ENCODE data around the gene LDAH. TPM values are rescaled to one million over a fixed set of nuclear protein-coding genes. Genes with fewer than 3 reads are reported as not detected.

The LDAH gene
- total RNA-seq, 2 experiments from 2014 or later, result 28.7 to 37.0 TPM

DNA sequence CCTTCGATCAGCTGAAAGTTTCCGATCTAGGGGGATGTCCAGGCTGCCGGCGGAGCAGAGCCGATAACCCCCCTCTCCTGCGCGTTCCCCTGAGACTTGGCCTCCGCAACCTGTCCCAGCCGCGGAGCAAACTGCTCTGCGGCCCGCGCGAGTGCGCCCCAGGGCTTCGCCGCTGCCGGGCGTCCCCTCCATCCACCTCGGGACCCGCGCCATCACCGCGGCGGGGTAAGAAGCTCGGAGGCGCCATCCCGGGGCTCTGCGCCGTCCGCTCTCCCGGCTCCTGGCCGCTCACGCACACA, 156.9 kb downstream of the LDAH start:
- Mint-ChIP-seq H3K27ac (no peak overlapping the region), H3K36me3 (ENCODE audit: low read depth) (no peaks in the 10 kb centered on the region), H3K27me3 (peaks cover 83% of the 10 kb centered on the region), H3K4me3 (peak overlapping the region; percentile 47), H3K4me1 (peaks cover 9% of the 10 kb centered on the region), H3K9me3 (no peaks in the 10 kb centered on the region)
- DNase-seq, result no peak
- ChIA-PET POLR2A (interaction anchor here (1.6 kb wide), 1 partner anchor 15 kb away, joined by 5 read pairs; the partner anchor contains the start of gene HS1BP3), CTCF (interaction anchor here (1.2 to 1.8 kb wide), 3 partner anchors 10 to 297 kb away, joined by 3 to 7 read pairs (median 3); no protein-coding TSS in a partner anchor)

DNA sequence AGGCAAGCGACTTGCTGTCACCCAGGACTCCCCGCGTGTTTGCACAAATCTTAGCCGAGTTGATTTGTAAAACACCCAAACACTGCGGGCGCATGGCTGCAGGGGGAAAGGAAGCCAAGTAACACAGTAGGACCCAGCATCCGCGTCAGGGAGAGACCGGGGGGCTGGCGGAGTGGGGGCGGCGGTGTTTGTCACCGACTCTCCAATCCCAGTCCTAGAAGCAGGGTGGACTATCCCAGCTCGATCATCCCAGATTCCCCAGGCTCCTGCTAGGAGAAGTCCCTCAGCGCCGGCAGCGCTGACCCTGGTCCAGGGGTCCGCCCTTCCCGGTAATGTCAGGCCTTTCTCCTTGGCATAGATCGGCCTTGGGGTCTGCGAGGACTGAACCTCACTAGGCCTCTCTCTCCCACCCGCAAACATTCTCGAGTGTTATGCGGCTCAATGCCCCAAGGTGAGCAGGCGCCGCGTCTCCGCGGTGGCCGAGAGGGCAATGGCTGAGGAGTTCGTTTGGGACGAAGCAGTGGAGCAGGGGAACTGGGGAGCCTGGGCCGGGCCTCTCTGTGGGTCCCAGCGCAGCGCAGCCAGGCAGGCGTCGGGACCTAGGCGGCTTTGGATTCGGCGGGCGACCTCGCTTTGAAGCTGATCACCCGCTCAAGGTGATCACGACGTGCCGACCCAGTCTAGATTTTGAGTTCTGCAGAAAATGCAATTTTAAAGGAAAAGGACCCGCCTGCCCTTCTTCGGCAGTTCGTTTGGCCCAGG, 157.5 kb downstream of the LDAH start:
- Mint-ChIP-seq H3K9me3 (no peaks in the 10 kb centered on the region), H3K27ac (no peak overlapping the region), H3K4me3 (no peak overlapping the region), H3K4me1 (peaks cover 9% of the 10 kb centered on the region), H3K27me3 (peaks cover 88% of the 10 kb centered on the region), H3K36me3 (ENCODE audit: low read depth) (no peaks in the 10 kb centered on the region)
- DNase-seq, result no peak
- POLR2A ChIA-PET, result interaction anchor here (1.6 kb wide), 1 partner anchor 14 kb away, joined by 5 read pairs; the partner anchor contains the start of gene HS1BP3
- CTCF ChIA-PET, result interaction anchor here (1.2 to 2.2 kb wide), 4 partner anchors 9 to 298 kb away, joined by 3 to 9 read pairs (median 5); partner anchors contain the start of gene HS1BP3

DNA sequence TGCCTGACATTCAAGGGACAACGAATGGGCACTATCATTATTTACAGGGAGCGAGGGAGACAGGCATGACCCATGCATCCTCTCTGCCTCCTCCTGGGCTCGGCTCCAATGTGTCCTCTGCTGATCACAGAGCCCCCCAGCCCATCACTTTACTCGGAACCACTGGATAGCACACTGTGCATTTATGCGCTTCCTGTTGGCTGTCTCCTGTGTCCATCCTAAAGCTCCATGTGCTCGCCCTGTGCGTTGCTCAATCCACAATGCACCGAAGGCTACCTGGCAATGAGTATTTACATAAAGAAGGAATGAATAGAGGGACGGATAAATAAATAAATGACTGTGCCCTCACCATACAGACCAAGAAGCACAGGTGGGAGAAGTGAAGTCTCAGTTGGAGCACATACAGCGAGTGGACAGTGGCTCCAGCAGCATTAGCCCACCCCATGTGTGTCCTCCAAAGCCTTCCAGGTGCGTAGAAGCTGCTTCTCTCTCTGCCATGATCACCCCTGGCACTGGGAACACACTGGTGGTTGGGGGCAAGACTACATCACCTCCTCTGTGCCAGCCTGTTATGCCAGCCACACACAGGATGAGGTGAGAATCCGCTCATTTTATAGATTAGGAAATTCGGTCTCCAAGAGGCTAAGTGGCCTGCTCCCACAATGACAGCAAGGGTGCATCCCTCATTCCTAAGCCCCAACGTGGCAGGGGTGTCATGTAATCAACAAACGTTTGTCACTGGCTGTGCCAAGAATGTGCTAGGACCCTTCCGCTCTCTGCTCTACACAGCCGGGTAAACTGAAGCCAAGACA, 158.3 kb downstream of the LDAH start:
- no peaks in the 10 kb centered on the region for H3K9me3 Mint-ChIP-seq
- CTCF ChIA-PET, result interaction anchor here (1.2 to 2.2 kb wide), 2 partner anchors 14 to 299 kb away, joined by 3 to 9 read pairs; partner anchors contain the start of gene HS1BP3
- DNase-seq, result no peak
- H3K36me3 Mint-ChIP-seq (ENCODE audit: low read depth), result no peaks in the 10 kb centered on the region
- H3K27ac Mint-ChIP-seq, result no peak overlapping the region
- H3K4me3 Mint-ChIP-seq, result no peak overlapping the region
- POLR2A ChIA-PET, result no interaction called here
- H3K27me3 Mint-ChIP-seq, result peaks cover 86% of the 10 kb centered on the region
- peaks cover 9% of the 10 kb centered on the region for H3K4me1 Mint-ChIP-seq

DNA sequence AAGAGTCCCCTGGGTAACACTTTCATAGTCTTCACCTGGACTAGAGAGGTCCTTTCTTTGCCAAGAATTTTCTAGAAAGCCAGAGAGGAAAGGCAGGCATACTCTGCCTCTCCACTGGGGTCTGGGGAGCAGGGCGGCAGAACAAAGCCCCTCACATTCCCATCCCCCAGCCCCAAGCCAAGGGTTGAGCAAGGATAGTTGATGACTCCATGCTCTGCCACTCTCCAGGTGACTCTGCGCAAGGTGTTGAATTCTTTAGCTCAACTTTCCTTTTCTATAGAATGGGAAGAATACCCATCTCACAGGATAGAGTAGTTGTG, 158.9 kb downstream of the LDAH start:
- CTCF ChIA-PET, result interaction anchor here (2.2 kb wide), 1 partner anchor 13 kb away, joined by 9 read pairs; the partner anchor contains the start of gene HS1BP3
- POLR2A ChIA-PET, result no interaction called here
- no peak for DNase-seq
- H3K9me3 Mint-ChIP-seq, result no peaks in the 10 kb centered on the region
- H3K36me3 Mint-ChIP-seq (ENCODE audit: low read depth), result no peaks in the 10 kb centered on the region
- peaks cover 8% of the 10 kb centered on the region for H3K4me1 Mint-ChIP-seq
- no peak overlapping the region for H3K4me3 Mint-ChIP-seq
- H3K27ac Mint-ChIP-seq, result no peak overlapping the region
- peaks cover 84% of the 10 kb centered on the region for H3K27me3 Mint-ChIP-seq

DNA sequence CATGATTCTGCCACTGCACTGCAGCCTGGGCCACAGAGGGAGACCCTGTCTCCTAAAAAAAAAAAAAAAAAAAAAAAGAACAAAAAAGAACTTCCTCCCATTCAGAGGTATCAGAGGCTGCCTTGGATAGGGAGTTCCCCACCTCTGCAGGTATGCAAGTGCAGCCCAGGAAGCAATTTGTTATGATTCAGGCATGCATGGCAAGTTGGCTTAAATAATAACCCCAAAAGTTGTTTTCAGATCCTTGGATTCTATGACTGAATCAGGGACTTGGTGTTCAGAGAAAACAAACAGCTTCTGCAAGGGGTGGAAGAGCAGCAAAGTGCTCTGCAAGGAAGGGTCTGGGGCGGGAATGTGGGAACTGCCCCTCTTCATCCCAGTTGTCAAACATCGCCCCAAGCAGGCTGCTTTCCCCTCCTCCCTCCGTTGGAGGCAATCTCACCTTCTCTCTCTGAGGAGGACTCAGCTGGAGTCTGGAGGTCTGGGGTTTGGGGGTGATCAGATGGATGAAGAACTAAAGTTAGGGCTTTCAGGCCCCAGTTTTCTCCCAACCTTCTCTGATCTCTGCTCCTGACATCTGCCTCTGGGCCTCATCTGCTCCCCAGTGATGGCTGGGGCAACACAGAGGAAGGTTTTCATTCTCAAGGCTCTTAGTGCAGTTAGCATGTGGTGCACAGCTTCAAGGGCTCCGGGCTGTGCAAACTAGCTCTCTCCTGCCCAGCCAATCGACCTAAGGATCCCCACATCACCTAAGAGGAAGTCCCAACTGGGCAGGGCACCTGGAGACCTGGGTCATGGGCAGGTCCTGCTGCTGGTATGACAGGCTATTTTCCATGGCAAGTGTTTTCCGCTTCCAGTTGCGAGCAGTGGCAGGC, 159.5 kb downstream of the LDAH start:
- CTCF ChIA-PET, result interaction anchor here (0.6 to 2.2 kb wide), 2 partner anchors 13 to 65 kb away, joined by 3 to 9 read pairs; partner anchors contain the start of gene HS1BP3
- H3K4me3 Mint-ChIP-seq, result no peak overlapping the region
- DNase-seq, result no peak
- no peak overlapping the region for H3K27ac Mint-ChIP-seq
- peaks cover 8% of the 10 kb centered on the region for H3K4me1 Mint-ChIP-seq
- peaks cover 78% of the 10 kb centered on the region for H3K27me3 Mint-ChIP-seq
- no peaks in the 10 kb centered on the region for H3K9me3 Mint-ChIP-seq
- POLR2A ChIA-PET, result no interaction called here
- H3K36me3 Mint-ChIP-seq (ENCODE audit: low read depth), result no peaks in the 10 kb centered on the region

DNA sequence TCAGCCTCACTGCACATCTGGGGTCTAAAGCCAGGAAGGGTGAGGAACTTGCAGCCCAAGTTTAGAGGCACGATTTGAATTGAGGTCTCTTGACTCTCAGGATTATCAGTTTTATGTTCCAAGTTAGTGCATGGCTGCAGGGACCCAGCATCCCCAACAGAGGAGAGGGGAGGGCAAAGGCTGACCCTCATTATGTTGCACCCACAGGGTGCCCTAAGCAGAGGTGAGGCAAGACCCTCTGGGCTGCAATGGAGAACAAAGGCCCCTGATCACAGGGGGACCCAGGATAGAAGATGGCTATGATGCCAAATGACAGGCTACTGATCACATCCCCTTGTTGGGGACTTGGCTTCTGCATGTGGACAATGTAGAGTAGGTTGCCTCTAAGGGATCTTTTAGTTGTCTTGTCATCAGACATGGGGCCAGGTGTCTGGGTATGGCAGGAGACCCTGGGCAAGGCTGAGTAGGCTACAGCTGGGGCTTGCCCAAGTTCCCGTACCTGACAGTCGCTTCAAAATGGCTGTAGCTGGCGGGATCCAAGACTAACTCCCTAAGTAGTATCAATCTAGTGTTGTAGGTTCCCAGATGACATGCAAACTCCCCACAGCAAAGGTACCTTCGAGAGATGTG, 160.5 kb downstream of the LDAH start:
- Mint-ChIP-seq H3K27me3 (peaks cover 73% of the 10 kb centered on the region), H3K4me1 (peaks cover 8% of the 10 kb centered on the region), H3K27ac (no peak overlapping the region), H3K36me3 (ENCODE audit: low read depth) (no peaks in the 10 kb centered on the region), H3K9me3 (no peaks in the 10 kb centered on the region), H3K4me3 (no peak overlapping the region)
- ChIA-PET CTCF (interaction anchor here (0.7 to 2.5 kb wide), 6 partner anchors 14 to 452 kb away, joined by 3 to 26 read pairs (median 6); no protein-coding TSS in a partner anchor), POLR2A (interaction anchor here (0.6 kb wide), 1 partner anchor 315 kb away, joined by 3 read pairs; no protein-coding TSS in a partner anchor)
- no peak for DNase-seq

DNA sequence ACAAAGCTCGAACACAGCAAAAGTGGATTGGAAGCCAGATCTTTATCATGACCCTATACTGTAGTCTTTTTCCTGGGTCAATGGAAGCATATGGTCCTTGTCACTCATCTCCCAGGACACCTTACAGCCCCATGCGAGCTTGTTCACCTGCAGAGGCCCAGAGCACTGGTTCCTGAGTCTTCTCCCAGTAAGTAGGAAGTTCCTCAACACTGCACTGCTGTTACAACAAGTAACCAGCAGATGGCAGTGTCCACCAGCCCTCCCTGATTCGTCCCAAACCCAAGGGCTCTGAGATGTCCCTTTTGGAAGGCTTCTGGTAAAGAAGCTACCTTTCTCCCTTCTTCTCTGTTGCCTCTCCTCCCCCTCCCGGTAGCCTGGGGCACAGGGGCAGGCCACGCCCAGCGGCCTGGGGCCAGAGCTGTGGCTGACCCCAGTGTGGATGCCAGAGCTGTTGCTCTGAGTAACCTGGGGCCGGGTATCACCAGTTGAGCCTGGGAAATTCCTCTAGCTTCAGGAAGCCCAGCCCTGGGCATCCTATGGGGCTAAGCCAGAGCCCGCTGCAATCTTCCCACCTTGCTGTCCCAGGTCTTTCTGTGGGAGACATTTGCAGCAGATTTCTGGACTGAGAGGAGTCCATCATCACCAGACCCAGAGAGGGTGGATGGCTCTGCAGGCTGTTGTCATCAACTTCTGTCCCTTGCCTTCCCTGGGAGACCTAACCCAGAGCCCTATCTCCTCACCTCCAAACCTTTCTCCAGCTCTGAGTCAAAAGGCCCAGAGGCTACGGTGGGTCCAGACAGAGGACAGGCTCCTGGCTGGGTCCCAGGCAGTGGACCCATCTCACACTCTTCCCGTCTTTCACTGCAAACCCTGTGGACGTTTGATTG, 161.2 kb downstream of the LDAH start:
- POLR2A ChIA-PET, result interaction anchor here (0.6 to 0.7 kb wide), 2 partner anchors 315 to 854 kb away, joined by 3 read pairs; no protein-coding TSS in a partner anchor

DNA sequence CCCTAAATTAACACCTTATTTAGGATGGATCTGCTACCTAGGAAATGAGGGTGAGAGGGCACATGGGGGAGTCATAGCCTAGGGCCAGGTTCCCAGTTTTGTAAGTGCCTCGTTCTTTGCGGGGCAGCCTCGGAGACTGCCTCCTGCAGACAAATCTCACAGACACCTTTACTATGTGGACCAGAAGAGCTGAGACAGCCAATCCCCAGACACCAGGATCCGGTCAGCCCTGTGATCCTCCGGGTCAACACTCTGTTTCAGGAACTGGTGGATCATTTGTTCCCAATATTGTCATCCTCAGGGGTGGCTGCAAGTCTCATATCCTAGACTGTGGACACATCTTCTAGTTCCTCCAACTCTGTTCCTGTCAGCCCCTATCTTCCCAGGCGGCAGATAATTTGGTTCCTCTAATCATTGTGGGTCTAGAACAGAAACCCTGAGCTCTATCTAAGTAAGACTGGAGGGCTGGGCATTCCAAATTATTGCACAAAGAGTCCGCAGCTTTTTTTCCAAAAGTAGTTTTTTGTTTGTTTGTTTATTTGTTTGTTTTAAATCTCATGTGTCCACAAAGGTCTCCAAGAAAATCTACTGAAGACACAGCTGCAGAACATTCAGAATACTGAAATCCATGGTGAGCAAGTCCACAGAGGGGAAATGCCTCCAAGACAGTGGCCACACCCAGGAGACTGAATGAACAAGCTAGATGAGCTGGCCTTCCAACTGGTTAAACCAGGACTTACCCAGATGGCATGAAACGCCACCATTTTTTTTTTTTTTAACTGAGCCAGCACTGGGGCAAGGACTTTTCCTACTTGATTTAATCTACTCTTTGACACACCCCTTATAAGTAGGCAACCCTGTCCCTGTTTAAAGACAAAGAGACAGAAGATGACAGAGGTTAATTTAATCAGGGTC, 162.1 kb downstream of the LDAH start:
- ChIA-PET CTCF (interaction anchor here (0.7 to 2.5 kb wide), 13 partner anchors 9 to 493 kb away, joined by 3 to 36 read pairs (median 4); partner anchors contain the start of genes HS1BP3, LDAH and RHOB), POLR2A (interaction anchor here (0.7 kb wide), 1 partner anchor 853 kb away, joined by 3 read pairs; no protein-coding TSS in a partner anchor)
- Mint-ChIP-seq H3K4me1 (peaks cover 4% of the 10 kb centered on the region), H3K9me3 (no peaks in the 10 kb centered on the region), H3K4me3 (no peak overlapping the region), H3K27ac (no peak overlapping the region), H3K36me3 (ENCODE audit: low read depth) (no peaks in the 10 kb centered on the region), H3K27me3 (peaks cover 70% of the 10 kb centered on the region)
- no peak for DNase-seq

More for the DNA sequence above, 161.2 kb downstream of the LDAH start:
- Mint-ChIP-seq H3K4me3 (no peak overlapping the region), H3K27me3 (peaks cover 77% of the 10 kb centered on the region), H3K4me1 (peaks cover 8% of the 10 kb centered on the region), H3K9me3 (no peaks in the 10 kb centered on the region), H3K27ac (no peak overlapping the region), H3K36me3 (ENCODE audit: low read depth) (no peaks in the 10 kb centered on the region)
- CTCF ChIA-PET, result interaction anchor here (0.6 to 2.5 kb wide), 13 partner anchors 9 to 453 kb away, joined by 3 to 36 read pairs (median 5); partner anchors contain the start of genes HS1BP3, LDAH and RHOB
- DNase-seq, result peak; percentile 73

DNA sequence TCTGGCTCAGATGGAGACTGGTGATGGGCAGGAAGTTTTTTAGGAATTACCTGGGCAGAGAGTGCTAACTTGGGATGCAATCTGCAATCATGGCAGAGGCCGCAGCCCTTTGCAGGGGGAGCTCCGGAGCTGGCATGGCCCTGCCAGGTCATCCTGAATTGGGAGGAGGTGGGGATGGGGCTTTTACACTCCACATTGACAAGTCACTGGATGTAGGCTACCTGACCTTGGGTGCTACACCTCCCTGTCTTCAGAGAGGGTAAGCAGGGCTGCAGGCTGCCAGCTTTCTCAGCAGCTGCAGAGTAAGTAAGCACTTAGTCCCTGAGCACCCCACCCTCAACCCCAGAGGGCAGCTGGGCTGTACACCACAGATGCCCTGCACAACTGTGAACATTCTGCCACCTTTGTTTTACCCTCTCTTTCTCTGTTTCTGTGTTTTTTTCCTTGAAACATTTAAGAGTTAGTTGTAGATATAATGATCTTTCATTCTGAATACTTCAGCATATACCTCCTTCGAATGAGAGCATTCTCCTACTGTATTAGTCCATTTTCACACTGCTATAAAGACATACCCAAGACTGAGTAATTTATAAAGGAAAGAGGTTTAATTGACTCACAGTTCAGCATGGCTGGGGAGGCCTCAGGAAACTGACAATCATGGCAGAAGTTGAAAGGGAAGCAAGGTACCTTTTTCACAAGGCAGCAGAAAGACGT, 165.2 kb downstream of the LDAH start:
- Mint-ChIP-seq H3K4me3 (no peak overlapping the region), H3K27ac (no peak overlapping the region), H3K27me3 (peaks cover 47% of the 10 kb centered on the region), H3K36me3 (ENCODE audit: low read depth) (no peaks in the 10 kb centered on the region), H3K4me1 (no peaks in the 10 kb centered on the region), H3K9me3 (no peaks in the 10 kb centered on the region)
- CTCF ChIA-PET, result no interaction called here
- no peak for DNase-seq
- POLR2A ChIA-PET, result no interaction called here

DNA sequence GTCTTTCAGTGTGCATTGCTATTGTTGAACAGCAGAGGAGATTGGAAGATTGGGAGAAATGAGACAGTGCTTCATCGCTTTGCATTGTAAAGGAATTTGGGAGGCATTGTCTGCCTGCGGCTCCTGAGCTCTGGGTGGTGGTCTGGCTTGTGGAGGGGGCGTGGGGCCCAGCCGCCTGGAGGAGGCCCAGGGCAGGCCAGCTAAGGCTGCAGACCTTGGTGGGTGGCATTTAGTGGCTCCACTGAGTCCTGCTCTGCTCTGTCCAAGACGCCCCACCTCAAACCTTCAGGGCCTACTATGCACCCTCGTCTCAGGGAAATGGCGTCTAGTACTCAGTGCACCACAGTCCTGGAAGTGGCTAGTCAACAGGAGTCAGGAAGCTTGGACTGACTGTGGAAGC, 166.3 kb downstream of the LDAH start:
- no peaks in the 10 kb centered on the region for H3K9me3 Mint-ChIP-seq
- POLR2A ChIA-PET, result no interaction called here
- peaks cover 5% of the 10 kb centered on the region for H3K4me1 Mint-ChIP-seq
- H3K27ac Mint-ChIP-seq, result no peak overlapping the region
- no peak for DNase-seq
- no peaks in the 10 kb centered on the region for H3K36me3 Mint-ChIP-seq (ENCODE audit: low read depth)
- H3K4me3 Mint-ChIP-seq, result no peak overlapping the region
- CTCF ChIA-PET, result interaction anchor here (1.0 to 1.3 kb wide), 3 partner anchors 10 to 306 kb away, joined by 3 to 4 read pairs (median 3); no protein-coding TSS in a partner anchor
- H3K27me3 Mint-ChIP-seq, result peaks cover 38% of the 10 kb centered on the region
